Liver (tissue), 3 donors: ENCODE measurements around the gene PSMB10.

Source experiments
- ATF3 ChIP-seq: IDR thresholded peaks from 2 replicates; pipeline ENCODE4 v1.6.1; 2016; ENCODE audit warnings: antibody characterized with exemption
- EGR1 ChIP-seq, 2 donors: IDR thresholded peaks; 2 replicates each; pipeline ENCODE4 v1.6.1; 2016 to 2018; ENCODE audit warnings: antibody characterized with exemption in 2 of 2, low read depth in 2 of 2
- FOXA1 ChIP-seq: IDR thresholded peaks from 2 replicates; pipeline ENCODE4 v1.6.1; 2016; ENCODE audit warnings: antibody characterized with exemption
- GABPA ChIP-seq, 2 donors: IDR thresholded peaks in 1 of 2; conservative IDR thresholded peaks in 1 of 2; 2 replicates each; pipeline ENCODE4 v1.6.1; 2016; ENCODE audit warnings: antibody characterized with exemption in 2 of 2, mild to moderate bottlenecking in 1 of 2, moderate library complexity in 1 of 2
- MAX ChIP-seq: IDR thresholded peaks from 2 replicates; pipeline ENCODE4 v1.6.1; 2016; ENCODE audit warnings: antibody characterized with exemption
- RAD21 ChIP-seq, 2 donors: IDR thresholded peaks; 2 replicates each; pipeline ENCODE4 v1.6.1; 2016; ENCODE audit warnings: antibody characterized with exemption in 2 of 2, mild to moderate bottlenecking in 2 of 2
- RXRA ChIP-seq, 2 donors: IDR thresholded peaks; 2 replicates each; pipeline ENCODE4 v1.6.1; 2017 to 2018; ENCODE audit warnings: antibody characterized with exemption in 2 of 2, mild to moderate bottlenecking in 1 of 2
- SP1 ChIP-seq: IDR thresholded peaks from 2 replicates; pipeline ENCODE4 v1.6.1; 2018; ENCODE audit warnings: antibody characterized with exemption, mild to moderate bottlenecking
- YY1 ChIP-seq: IDR thresholded peaks from 2 replicates; pipeline ENCODE4 v1.6.1; 2016; ENCODE audit warnings: antibody characterized with exemption, mild to moderate bottlenecking
- TF ChIP-seq, protein P1 (sequence below): fragments of 150-350 bp; IDR thresholded peaks from 2 replicates; pipeline ENCODE4 v1.5.1; 2017; ENCODE audit warnings: improper control_type of control experiment, low read depth, low read length; ENCODE audit not compliant: missing input control
- donor health status: healthy.
- donor health status: healthy.

- TF ChIP-seq ATF3 (no peak), RXRA (IDR thresholded peaks at IDR 0.05) (no peak), SP1 (no peak), YY1 (no peak), MAX (no peak), RAD21 (IDR thresholded peaks at IDR 0.05) (peak in 1 of 2 donors; percentile 36), FOXA1 (no peak), EGR1 (IDR thresholded peaks at IDR 0.05; ENCODE audit: low read depth in 2 of 2) (no peak), GABPA (IDR thresholded peaks at IDR 0.05 in 1 of 2, conservative IDR thresholded peaks at IDR 0.05 in 1 of 2) (peak in 1 of 2 donors; percentile 14)
- TF ChIP-seq, protein P1, sequence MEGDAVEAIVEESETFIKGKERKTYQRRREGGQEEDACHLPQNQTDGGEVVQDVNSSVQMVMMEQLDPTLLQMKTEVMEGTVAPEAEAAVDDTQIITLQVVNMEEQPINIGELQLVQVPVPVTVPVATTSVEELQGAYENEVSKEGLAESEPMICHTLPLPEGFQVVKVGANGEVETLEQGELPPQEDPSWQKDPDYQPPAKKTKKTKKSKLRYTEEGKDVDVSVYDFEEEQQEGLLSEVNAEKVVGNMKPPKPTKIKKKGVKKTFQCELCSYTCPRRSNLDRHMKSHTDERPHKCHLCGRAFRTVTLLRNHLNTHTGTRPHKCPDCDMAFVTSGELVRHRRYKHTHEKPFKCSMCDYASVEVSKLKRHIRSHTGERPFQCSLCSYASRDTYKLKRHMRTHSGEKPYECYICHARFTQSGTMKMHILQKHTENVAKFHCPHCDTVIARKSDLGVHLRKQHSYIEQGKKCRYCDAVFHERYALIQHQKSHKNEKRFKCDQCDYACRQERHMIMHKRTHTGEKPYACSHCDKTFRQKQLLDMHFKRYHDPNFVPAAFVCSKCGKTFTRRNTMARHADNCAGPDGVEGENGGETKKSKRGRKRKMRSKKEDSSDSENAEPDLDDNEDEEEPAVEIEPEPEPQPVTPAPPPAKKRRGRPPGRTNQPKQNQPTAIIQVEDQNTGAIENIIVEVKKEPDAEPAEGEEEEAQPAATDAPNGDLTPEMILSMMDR = no peak
These were observed at the start of gene PSMB10 for GRCh38 chr16:67936124-67936879.
